GM18508 (cell line): ENCODE measurements around the gene RPLP2.

Source experiments
- ATAC-seq: cut with Tn5 transposase; IDR thresholded peaks from one replicate; pipeline ENCODE4 v1.9.1; 2021; ENCODE audit warnings: moderate number of reproducible peaks; ENCODE audit not compliant: insufficient read depth, unreplicated experiment

The RPLP2 gene

DNA sequence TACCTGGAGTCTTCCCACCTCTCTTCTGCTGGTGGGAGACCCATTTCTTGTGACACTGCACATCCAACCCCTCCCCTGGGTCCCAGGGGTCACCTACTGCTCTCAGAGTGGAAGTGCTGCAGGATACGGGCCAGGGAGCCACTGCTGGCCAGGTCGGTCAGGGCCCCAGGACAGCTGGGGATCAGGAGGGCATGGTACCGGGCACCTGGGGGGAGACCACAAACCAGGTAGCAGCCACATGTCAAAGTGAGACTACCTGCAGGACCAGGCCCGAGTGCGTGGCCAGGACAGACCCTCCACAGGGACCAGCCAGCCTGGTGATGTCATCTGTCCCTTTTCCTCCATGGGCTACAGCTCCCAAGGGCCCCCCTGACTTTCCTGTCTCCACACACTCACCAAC, 36.3 kb upstream of the RPLP2 start:
- ATAC-seq = no peak

DNA sequence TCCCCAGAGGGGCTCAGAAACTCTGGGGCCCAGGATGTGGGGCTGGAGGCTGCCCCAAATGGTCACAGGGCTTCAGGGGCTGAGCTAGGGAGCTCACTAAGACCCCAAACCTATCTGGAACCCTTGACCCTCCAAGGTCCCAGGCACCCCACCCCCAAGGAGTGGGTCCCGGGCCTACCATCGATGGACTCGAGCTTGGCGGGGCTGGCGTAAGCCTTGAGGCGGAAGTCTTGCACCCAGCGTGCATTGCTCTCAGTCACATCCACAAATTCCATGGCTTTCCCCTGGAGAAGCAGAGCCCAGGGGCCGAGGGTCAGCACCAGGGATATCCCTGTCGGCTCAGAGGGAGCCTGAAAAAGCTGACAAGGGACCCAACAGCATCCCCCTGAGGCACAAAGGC, 35.9 kb upstream of the RPLP2 start:
- no peak for ATAC-seq

- no peak for ATAC-seq
Measured at GRCh38 chr11:774873-775592, 34.7 kb upstream of the RPLP2 start.

DNA sequence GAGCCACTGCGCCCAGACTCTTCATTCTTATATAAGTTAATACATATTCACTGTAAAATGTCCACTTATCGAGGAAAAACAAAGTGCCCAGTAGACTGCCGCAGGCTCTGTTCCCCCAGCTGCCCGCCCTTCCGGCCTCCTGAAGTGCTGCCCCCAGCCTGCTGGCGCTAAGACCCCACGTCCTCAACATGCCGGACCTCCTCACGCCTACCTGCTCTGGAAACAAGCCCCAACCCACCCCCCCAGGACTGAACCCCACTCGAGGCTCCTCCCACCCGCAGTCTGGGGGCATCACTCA, 33.6 kb upstream of the RPLP2 start:
- ATAC-seq = no peak

DNA sequence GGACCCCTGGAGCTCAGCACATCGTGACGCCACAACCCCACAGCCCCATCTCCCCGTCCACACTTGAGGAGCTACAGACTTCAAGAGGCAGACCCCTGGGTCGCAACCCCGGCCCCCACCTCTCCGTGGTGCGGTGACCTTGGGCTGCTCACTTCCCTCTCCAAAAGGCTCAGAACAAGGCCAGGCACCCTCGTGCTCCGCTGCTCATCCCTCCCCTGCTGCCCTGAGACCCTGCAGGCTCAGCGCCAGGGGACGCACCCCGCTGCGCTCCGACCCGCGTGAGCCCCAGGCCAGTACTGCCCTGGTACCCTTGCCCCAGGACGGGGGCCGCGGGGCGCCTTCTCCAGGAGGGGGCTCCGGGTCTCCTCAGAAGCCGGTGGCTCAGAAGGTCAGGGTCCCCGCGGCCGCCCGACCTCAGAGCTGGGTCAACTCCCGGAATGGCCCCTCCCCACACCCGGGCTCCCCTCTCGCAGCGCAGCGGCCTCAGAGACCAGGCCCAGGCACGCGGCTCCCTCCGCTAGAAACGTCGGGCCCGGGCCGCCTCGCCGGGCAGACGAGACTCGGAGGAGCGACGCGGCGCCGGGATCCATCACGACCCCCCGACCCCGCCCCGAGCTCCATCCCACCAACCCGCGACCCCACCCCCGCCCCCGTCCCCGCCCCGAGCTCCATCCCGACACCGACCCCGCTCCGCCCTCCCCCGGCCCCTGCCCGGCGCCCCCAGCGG, 33.0 kb upstream of the RPLP2 start:
- no peak for ATAC-seq

- no peak for ATAC-seq
Measured at GRCh38 chr11:777288-778255, 32.2 kb upstream of the RPLP2 start, which contains the start of gene GATD1. GATD1 (minus strand) TSS chr11:777487; CDS start chr11:777462, 25 bp downstream.

DNA sequence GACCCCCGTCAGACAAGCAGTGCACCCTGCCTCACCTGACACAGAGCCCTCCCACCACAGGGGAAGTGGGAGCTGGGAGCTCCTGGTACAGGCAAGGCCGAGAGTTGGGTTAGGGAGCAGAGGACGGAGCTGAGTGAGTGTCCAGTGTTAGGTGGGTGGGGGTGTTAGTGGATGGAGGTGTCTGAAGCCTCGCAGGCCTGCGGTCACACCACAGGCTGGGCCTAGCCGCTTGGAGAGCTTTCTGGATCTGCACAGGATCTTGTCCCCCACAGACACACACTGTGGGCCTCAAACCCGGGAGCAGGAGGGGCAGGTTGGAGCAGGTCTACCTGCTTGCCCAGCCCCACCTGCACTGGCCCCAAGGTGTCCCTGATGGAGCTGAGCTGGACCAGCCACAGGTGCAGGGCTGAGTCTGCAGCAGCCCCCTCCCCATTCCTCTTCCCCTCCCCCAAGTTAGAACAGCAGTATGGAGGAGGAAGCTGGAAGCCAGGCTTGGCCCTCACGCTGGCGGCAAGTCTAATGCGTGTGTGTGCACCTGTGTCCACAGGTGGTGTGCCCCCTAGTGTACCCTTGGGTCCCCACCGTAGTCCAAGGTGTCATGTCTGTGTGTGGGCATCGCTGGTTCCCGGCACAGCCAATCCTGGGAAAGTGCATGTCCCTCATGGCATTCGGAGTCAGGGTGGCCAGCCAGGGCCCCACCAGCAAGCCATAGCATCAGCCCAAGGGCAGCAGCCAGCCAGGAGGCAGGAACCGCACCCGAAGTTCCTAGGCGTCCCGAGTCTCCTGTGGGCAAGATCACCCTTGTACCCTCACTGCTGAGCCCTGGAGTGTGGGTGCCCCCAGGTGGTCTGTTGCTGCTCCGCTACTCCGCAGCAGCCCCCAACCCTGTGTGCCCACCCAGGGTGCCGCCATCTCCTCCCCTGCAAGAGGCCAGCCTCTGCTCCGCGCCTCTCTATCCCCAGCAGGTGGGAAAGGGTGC, 30.5 kb upstream of the RPLP2 start:
- ATAC-seq = no peak

DNA sequence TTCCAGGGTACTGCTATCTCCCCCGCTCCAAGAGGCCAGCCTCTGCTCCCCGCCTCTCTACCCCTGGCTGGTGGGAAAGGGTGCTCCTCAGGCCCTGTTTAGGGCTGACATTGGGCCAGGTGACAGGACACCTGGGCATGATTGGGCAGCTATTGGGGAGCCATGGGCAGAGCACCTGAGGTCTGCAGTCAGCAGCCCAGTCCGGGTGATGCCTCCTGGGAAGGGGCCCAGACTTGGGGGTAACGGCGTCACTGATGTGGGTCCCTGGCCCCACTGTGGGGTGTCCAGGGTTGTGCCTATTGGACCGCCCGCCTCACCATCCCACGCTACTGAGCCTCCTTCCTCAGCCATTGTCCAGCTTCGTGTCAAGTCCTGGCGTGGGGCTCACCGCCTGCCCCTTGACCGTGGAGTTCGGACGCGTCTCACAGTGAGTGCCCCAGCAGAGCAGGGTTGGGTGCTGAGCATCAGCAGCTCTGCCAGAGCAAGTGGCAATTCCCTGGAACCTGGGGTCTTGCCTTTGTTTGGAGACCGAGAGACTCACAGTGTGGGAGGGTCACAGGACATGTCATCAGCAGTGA, 29.7 kb upstream of the RPLP2 start:
- ATAC-seq = no peak

- ATAC-seq = no peak
Measured at GRCh38 chr11:782264-783174, 27.2 kb upstream of the RPLP2 start.

GRCh38 chr11:783581-784015, 26.2 kb upstream of the RPLP2 start:
- ATAC-seq = no peak

GRCh38 chr11:786235-787083, 23.3 kb upstream of the RPLP2 start:
- ATAC-seq = no peak

GRCh38 chr11:787084-787675, 22.6 kb upstream of the RPLP2 start:
- ATAC-seq = no peak

- no peak for ATAC-seq
Measured at GRCh38 chr11:788009-788640, 21.6 kb upstream of the RPLP2 start.

GRCh38 chr11:788953-789940, 20.5 kb upstream of the RPLP2 start:
- ATAC-seq = no peak

DNA sequence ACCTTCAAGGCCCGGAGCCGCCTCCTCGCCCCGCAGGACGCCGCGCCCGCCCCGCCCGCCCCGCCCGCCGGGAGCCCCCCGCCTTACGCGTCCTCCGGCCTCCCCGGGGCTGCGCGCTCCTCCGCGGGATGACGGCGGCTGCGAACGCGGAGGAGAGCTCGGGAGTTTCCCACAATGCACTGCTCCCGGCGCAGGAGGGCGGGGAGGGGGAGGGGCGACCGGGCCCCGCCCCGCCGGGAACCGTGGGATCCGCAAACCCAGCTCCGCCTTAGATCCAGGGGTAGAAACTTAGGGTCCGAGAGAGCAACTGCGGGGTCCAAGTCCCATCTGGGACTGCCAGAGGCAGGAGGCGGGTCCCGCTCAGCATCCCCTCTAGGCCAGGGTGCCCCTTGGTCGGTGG, 19.8 kb upstream of the RPLP2 start, which contains the start of gene CEND1:
Gene CEND1, minus strand, starts transcription at position 148 of the 400 bp plus-strand sequence. CDS start 1,514 bp downstream, outside the sequence.
- ATAC-seq = no peak
